Activated CD4-positive, alpha-beta T cell treated with anti-CD3 and anti-CD28 coated beads, Interleukin-2, Interleukin-6, amounts not matched to agents 100 ng/mL and 50 ng/mL, durations not matched to agents 16 hours and 8 hours (primary cell): ENCODE data around the gene ARHGAP26.

Experiments used
- DNase-seq: peaks from one replicate; pipeline ENCODE4 v3.0.0-alpha.2; 2020

The ARHGAP26 gene

GRCh38 chr5:143154510-143155370, 384.6 kb downstream of the ARHGAP26 start:
- no peak for DNase-seq

GRCh38 chr5:143155455-143155854, 385.3 kb downstream of the ARHGAP26 start:
- DNase-seq: no peak

- no peak for DNase-seq
Observed at GRCh38 chr5:143156086-143156485, 385.9 kb downstream of the ARHGAP26 start.

- DNase-seq: no peak
Observed at GRCh38 chr5:143156572-143156971, 386.4 kb downstream of the ARHGAP26 start.

- DNase-seq: no peak
Observed at GRCh38 chr5:143159031-143159430, 388.9 kb downstream of the ARHGAP26 start.

GRCh38 chr5:143161885-143162540, 391.8 kb downstream of the ARHGAP26 start:
- no peak for DNase-seq

GRCh38 chr5:143162810-143163209, 392.6 kb downstream of the ARHGAP26 start:
- DNase-seq: no peak

GRCh38 chr5:143164557-143164956, 394.4 kb downstream of the ARHGAP26 start:
- no peak for DNase-seq

- no peak for DNase-seq
Observed at GRCh38 chr5:143165049-143165880, 395.1 kb downstream of the ARHGAP26 start.

GRCh38 chr5:143166090-143166489, 395.9 kb downstream of the ARHGAP26 start:
- DNase-seq: no peak

- no peak for DNase-seq
Observed at GRCh38 chr5:143166661-143167420, 396.7 kb downstream of the ARHGAP26 start.

GRCh38 chr5:143168171-143168741, 398.1 kb downstream of the ARHGAP26 start:
- DNase-seq: no peak

- DNase-seq: no peak
Observed at GRCh38 chr5:143168921-143169810, 399.0 kb downstream of the ARHGAP26 start.

GRCh38 chr5:143170104-143170503, 399.9 kb downstream of the ARHGAP26 start:
- DNase-seq: no peak

GRCh38 chr5:143170977-143171376, 400.8 kb downstream of the ARHGAP26 start:
- DNase-seq: no peak

- no peak for DNase-seq
Observed at GRCh38 chr5:143172739-143173138, 402.6 kb downstream of the ARHGAP26 start.

- DNase-seq: no peak
Observed at GRCh38 chr5:143173139-143173889, 403.1 kb downstream of the ARHGAP26 start.

- DNase-seq: no peak
Observed at GRCh38 chr5:143174714-143175398, 404.7 kb downstream of the ARHGAP26 start.

- DNase-seq: no peak
Observed at GRCh38 chr5:143176048-143176447, 405.9 kb downstream of the ARHGAP26 start.
